Endothelial cell of umbilical vein (primary cell): Measurements from ENCODE around the gene DIP2B. TPM values are rescaled to one million over a fixed set of nuclear protein-coding genes. Genes with fewer than 3 reads are reported as not detected.

ENCODE experiments used
- BruUV-seq: library from RNA; stranded (reverse); fragments of 400-500 nt; replicated peaks from 2 replicates; lab custom pipeline; 2021; lab: Mats Ljungman, UMichigan
- CTCF ChIA-PET: fragments of 300-600, 350-600 bp; sonication (Branson Sonifier 250); formaldehyde crosslinking; loops from one replicate; lab custom pipeline; 2021; ENCODE audit warnings: antibody characterized with exemption, inconsistent platforms; lab: Charles Lee
- POLR2A ChIA-PET: fragments of 300-600, 350-600 bp; sonication (Branson Sonifier 250); formaldehyde crosslinking; loops from one replicate; lab custom pipeline; 2021; ENCODE audit warnings: antibody characterized with exemption, inconsistent platforms; lab: Charles Lee
- DNase-seq: peaks from one replicate; pipeline ENCODE4 v3.0.0-alpha.2; 2011; ENCODE audit warnings: low read depth, low spot score
- FAIRE-seq: peaks from 2 replicates; lab custom pipeline; 2011; peaks lifted over from hg19 to GRCh38; lab: Jason Lieb, UNC
- H2AFZ ChIP-seq: 2 replicates; pipeline ENCODE4 v1.6.0; 2012; ENCODE audit warnings: low read depth, low read length, control low read depth, inconsistent platforms
- H3K27ac ChIP-seq: 2 replicates; pipeline ENCODE4 v1.5.1; 2011; ENCODE audit warnings: low read depth, mild to moderate bottlenecking, control low read depth, low read length, moderate library complexity; ENCODE audit not compliant: insufficient read depth
- H3K27me3 ChIP-seq, 2 experiments: 2 replicates each; pipeline versions ENCODE4 v1.6.0 to v1.6.1; 2011; ENCODE audit warnings: low read length in 2 of 2, mixed read lengths in 1 of 2; ENCODE audit not compliant: control insufficient read depth in 2 of 2, insufficient read depth in 2 of 2
- H3K36me3 ChIP-seq, 2 experiments: 2 replicates in 1 of 2; 3 replicates in 1 of 2; pipeline ENCODE4 v1.5.1; 2011; ENCODE audit warnings: low read length in 2 of 2, mild to moderate bottlenecking in 1 of 2, moderate library complexity in 1 of 2; ENCODE audit not compliant: control insufficient read depth in 2 of 2, insufficient read depth in 2 of 2; ENCODE audit errors: extremely low read depth in 1 of 2
- H3K4me1 ChIP-seq: 3 replicates; pipeline ENCODE4 v1.5.1; 2011; ENCODE audit warnings: mild to moderate bottlenecking, low read length; ENCODE audit not compliant: control insufficient read depth, insufficient read depth; ENCODE audit errors: extremely low read depth
- H3K4me2 ChIP-seq: 2 replicates; pipeline ENCODE4 v1.6.1; 2011; ENCODE audit warnings: low read length, control low read depth, mixed read lengths; ENCODE audit not compliant: insufficient read depth
- H3K4me3 ChIP-seq, 3 experiments: fragments of 200-600 bp in 1 of 3; sonication (generic), shearing (Covaris generic) in 1 of 3; replicated peaks in 1 of 3; 2 replicates each; pipeline ENCODE4 v1.5.1; 2011 to 2016; ENCODE audit warnings: control low read depth in 3 of 3, low read length in 3 of 3, mild to moderate bottlenecking in 2 of 3, inconsistent platforms in 1 of 3, low read depth in 1 of 3, moderate library complexity in 1 of 3; ENCODE audit not compliant: insufficient read depth in 1 of 3
- H3K79me2 ChIP-seq: 2 replicates; pipeline ENCODE4 v1.6.0; 2012; ENCODE audit warnings: low read length, inconsistent platforms; ENCODE audit not compliant: control insufficient read depth, insufficient read depth
- H3K9ac ChIP-seq: replicated peaks from 2 replicates; pipeline ENCODE3; 2011; ENCODE audit warnings: low read length, control low read depth; ENCODE audit not compliant: insufficient read depth; ENCODE audit errors: extremely low read depth
- H3K9me1 ChIP-seq: replicated peaks from 3 replicates; pipeline ENCODE4 v1.6.0; 2011; ENCODE audit warnings: mild to moderate bottlenecking, low read length; ENCODE audit not compliant: control insufficient read depth, insufficient read depth; ENCODE audit errors: extremely low read depth
- H3K9me3 ChIP-seq: replicated peaks from 2 replicates; pipeline ENCODE4 v1.5.1; 2012; ENCODE audit warnings: low read length, inconsistent platforms; ENCODE audit not compliant: control insufficient read depth, insufficient read depth
- H4K20me1 ChIP-seq: replicated peaks from 2 replicates; pipeline ENCODE3; 2011; ENCODE audit warnings: mild to moderate bottlenecking, low read length; ENCODE audit not compliant: control insufficient read depth, insufficient read depth; ENCODE audit errors: extremely low read depth
- EZH2 ChIP-seq: IDR thresholded peaks from 2 replicates; pipeline ENCODE4 v1.6.1; 2012; ENCODE audit warnings: borderline replicate concordance, low read depth, mild to moderate bottlenecking, moderate library complexity, low read length, inconsistent platforms; ENCODE audit not compliant: severe bottlenecking
- FOS ChIP-seq: IDR thresholded peaks from 2 replicates; pipeline ENCODE4 v1.6.1; 2011; ENCODE audit warnings: mild to moderate bottlenecking, low read length, moderate library complexity, borderline replicate concordance; ENCODE audit not compliant: insufficient read depth
- GATA2 ChIP-seq: IDR thresholded peaks from 2 replicates; pipeline ENCODE4 v1.7.0; 2011; ENCODE audit warnings: low read depth, mild to moderate bottlenecking, moderate library complexity, mixed read lengths, low read length; ENCODE audit not compliant: insufficient read length, insufficient read depth
- JUN ChIP-seq: IDR thresholded peaks from 2 replicates; pipeline ENCODE4 v1.6.1; 2011; ENCODE audit warnings: borderline replicate concordance, low read depth; ENCODE audit not compliant: insufficient read length, insufficient read depth
- MYC ChIP-seq: IDR thresholded peaks from one replicate; pipeline ENCODE4 v1.6.1; 2011; ENCODE audit warnings: mild to moderate bottlenecking, low read depth, low read length
- POLR2A ChIP-seq: IDR thresholded peaks from 2 replicates; pipeline ENCODE4 v1.6.1; 2012; ENCODE audit warnings: low read depth, mild to moderate bottlenecking, control low read depth, low read length
- POLR2AphosphoS5 ChIP-seq: IDR thresholded peaks from 2 replicates; pipeline ENCODE4 v1.6.1; 2012; ENCODE audit warnings: low read depth, mild to moderate bottlenecking, control low read depth, low read length, moderate library complexity; ENCODE audit not compliant: insufficient read depth
- dilution Hi-C: fragments of 300-500 bp; cut with MboI; formaldehyde crosslinking; loops from one replicate; pipeline ENCODE4 v1.15.0; 2019; ENCODE audit warnings: low sequenced_read_pairs; ENCODE audit not compliant: extremely low pct_ligation_motif_present
- intact Hi-C: fragments of 100-400 bp; cut with micrococcal nuclease; formaldehyde crosslinking; loops from one replicate; pipeline ENCODE4 v1.10.0; 2022
- polyA plus RNA-seq, 4 experiments: library from polyadenylated mRNA; depleted of rRNA in 3 of 4; stranded (reverse) in 3 of 4; unstranded in 1 of 4; fragments of >200 nt; gene quantifications; 2 replicates each; pipeline versions ENCODE4 v1.2.1 to v1.2.3, GENCODE V29; 2011 to 2012; ENCODE audit warnings: missing spikeins in 1 of 4
- total RNA-seq: library from RNA; stranded (reverse); gene quantifications from 2 replicates; pipeline ENCODE4 v1.2.3, GENCODE V29; 2021
- TF ChIP-seq, protein P1 (sequence below), 2 donors: IDR thresholded peaks; 1 replicate in 1 of 2; 2 replicates in 1 of 2; pipeline ENCODE4 v1.5.1; 2011; ENCODE audit warnings: low read length in 2 of 2, mild to moderate bottlenecking in 2 of 2, moderate library complexity in 2 of 2, control low read depth in 1 of 2, inconsistent platforms in 1 of 2, low read depth in 1 of 2; ENCODE audit not compliant: insufficient read depth in 1 of 2; ENCODE audit errors: extremely low read depth in 1 of 2
- TF ChIP-seq, protein P2 (sequence below): IDR thresholded peaks from 2 replicates; pipeline ENCODE4 v1.6.1; 2011; ENCODE audit not compliant: insufficient read depth, insufficient read length

Gene DIP2B
- total and polyA plus RNA-seq, 2 donors (not counting 3 experiments of a cell fraction or from before 2014, with no cell fraction given), result 14.5 to 28.0 TPM

DNA sequence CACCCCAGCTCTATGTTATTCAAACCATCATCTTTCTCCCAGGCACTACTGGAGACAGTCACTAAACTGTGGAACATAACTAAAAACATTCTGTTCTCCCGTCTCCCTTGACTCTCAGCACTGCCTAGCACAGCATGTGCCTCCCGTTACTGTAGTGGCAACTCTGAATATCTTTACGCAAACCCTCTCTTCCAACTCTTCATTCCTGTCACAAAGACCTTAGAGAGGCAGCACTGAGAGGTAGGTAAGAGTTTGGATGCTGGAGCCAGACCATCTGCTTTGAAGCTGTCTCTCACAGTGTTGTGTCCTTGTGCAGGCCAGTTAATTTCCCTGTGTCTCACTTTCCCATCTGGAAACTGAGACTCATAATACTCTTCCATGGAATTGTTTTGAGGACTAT is 108.1 kb downstream of the DIP2B start:
- intact Hi-C loops, result no loop called here
- H3K9me1 ChIP-seq, result no peaks in the 10 kb centered on the region
- FAIRE-seq, result no peak
- ChIA-PET CTCF (no interaction called here), POLR2A (no interaction called here)
- H3K9me3 ChIP-seq, result no peaks in the 10 kb centered on the region
- H3K4me3 ChIP-seq, result no peak overlapping the region
- no peak for TF ChIP-seq GATA2
- TF ChIP-seq FOS, result no peak
- TF ChIP-seq, protein P1, sequence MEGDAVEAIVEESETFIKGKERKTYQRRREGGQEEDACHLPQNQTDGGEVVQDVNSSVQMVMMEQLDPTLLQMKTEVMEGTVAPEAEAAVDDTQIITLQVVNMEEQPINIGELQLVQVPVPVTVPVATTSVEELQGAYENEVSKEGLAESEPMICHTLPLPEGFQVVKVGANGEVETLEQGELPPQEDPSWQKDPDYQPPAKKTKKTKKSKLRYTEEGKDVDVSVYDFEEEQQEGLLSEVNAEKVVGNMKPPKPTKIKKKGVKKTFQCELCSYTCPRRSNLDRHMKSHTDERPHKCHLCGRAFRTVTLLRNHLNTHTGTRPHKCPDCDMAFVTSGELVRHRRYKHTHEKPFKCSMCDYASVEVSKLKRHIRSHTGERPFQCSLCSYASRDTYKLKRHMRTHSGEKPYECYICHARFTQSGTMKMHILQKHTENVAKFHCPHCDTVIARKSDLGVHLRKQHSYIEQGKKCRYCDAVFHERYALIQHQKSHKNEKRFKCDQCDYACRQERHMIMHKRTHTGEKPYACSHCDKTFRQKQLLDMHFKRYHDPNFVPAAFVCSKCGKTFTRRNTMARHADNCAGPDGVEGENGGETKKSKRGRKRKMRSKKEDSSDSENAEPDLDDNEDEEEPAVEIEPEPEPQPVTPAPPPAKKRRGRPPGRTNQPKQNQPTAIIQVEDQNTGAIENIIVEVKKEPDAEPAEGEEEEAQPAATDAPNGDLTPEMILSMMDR (IDR thresholded peaks at IDR 0.05; ENCODE audit: extremely low read depth in 1 of 2, insufficient read depth in 1 of 2, low read depth in 1 of 2, low read length in 2 of 2), result no peak
- no peak for TF ChIP-seq JUN
- TF ChIP-seq POLR2AphosphoS5, result no peak
- TF ChIP-seq MYC, result no peak
- no peak for TF ChIP-seq EZH2
- TF ChIP-seq, protein P2, sequence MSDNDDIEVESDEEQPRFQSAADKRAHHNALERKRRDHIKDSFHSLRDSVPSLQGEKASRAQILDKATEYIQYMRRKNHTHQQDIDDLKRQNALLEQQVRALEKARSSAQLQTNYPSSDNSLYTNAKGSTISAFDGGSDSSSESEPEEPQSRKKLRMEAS, result no peak
- no peak for TF ChIP-seq POLR2A
- H3K27ac ChIP-seq, result no peak overlapping the region
- no peak overlapping the region for H3K9ac ChIP-seq
- H3K4me1 ChIP-seq, result peaks cover 17% of the 10 kb centered on the region
- dilution Hi-C loops, result no loop called here
- no peaks in the 10 kb centered on the region for H4K20me1 ChIP-seq
- no peak for DNase-seq
- no peaks in the 10 kb centered on the region for H3K27me3 ChIP-seq
- no peak overlapping the region for H2AFZ ChIP-seq
- no peak overlapping the region for H3K4me2 ChIP-seq
- H3K36me3 ChIP-seq, result no peaks in the 10 kb centered on the region
- H3K79me2 ChIP-seq, result peaks cover 2% of the 10 kb centered on the region
- BruUV-seq, result no TSS peak
